Parathyroid adenoma (tissue), 2 donors: ENCODE measurements around the gene SRSF2.

ENCODE experiments used
- H2AFZ ChIP-seq: fragments of 300-600 bp; sonication (generic); one replicate; pipeline ENCODE4 v1.7.0; 2017; ENCODE audit warnings: antibody characterized with exemption, mild to moderate bottlenecking
- H3K27ac ChIP-seq: fragments of 300-600 bp; sonication (generic); one replicate; pipeline ENCODE4 v1.7.0; 2017
- H3K27me3 ChIP-seq: fragments of 300-600 bp; sonication (generic); one replicate; pipeline ENCODE4 v1.7.0; 2017; ENCODE audit warnings: low read length; ENCODE audit not compliant: control insufficient read depth, insufficient read depth
- H3K36me3 ChIP-seq: fragments of 300-600 bp; sonication (generic); one replicate; pipeline ENCODE4 v1.7.0; 2017; ENCODE audit warnings: low read length; ENCODE audit not compliant: control insufficient read depth, insufficient read depth
- H3K4me1 ChIP-seq: fragments of 300-600 bp; sonication (generic); one replicate; pipeline ENCODE4 v1.7.0; 2017; ENCODE audit warnings: control low read depth
- H3K4me2 ChIP-seq: fragments of 300-600 bp; sonication (generic); one replicate; pipeline ENCODE4 v1.7.0; 2017; ENCODE audit warnings: low read length
- H3K4me3 ChIP-seq: fragments of 300-600 bp; sonication (generic); one replicate; pipeline ENCODE4 v1.7.0; 2017; ENCODE audit warnings: low read depth, low read length
- H3K79me2 ChIP-seq: fragments of 300-600 bp; sonication (generic); one replicate; pipeline ENCODE4 v1.7.0; 2017; ENCODE audit warnings: control low read depth
- H3K9ac ChIP-seq: fragments of 300-600 bp; sonication (generic); one replicate; pipeline ENCODE4 v1.7.0; 2017; ENCODE audit warnings: mild to moderate bottlenecking
- H3K9me3 ChIP-seq: fragments of 300-600 bp; sonication (generic); one replicate; pipeline ENCODE4 v1.7.0; 2017; ENCODE audit warnings: low read length; ENCODE audit not compliant: control insufficient read depth
- TF ChIP-seq, protein P1 (sequence below): fragments of 300-600 bp; sonication (generic); IDR thresholded peaks from one replicate; pipeline ENCODE4 v1.7.0; 2017; ENCODE audit warnings: antibody characterized with exemption, mild to moderate bottlenecking
- donor health status: primary hyperparathyroidism.

Gene SRSF2, protein sequence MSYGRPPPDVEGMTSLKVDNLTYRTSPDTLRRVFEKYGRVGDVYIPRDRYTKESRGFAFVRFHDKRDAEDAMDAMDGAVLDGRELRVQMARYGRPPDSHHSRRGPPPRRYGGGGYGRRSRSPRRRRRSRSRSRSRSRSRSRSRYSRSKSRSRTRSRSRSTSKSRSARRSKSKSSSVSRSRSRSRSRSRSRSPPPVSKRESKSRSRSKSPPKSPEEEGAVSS

DNA sequence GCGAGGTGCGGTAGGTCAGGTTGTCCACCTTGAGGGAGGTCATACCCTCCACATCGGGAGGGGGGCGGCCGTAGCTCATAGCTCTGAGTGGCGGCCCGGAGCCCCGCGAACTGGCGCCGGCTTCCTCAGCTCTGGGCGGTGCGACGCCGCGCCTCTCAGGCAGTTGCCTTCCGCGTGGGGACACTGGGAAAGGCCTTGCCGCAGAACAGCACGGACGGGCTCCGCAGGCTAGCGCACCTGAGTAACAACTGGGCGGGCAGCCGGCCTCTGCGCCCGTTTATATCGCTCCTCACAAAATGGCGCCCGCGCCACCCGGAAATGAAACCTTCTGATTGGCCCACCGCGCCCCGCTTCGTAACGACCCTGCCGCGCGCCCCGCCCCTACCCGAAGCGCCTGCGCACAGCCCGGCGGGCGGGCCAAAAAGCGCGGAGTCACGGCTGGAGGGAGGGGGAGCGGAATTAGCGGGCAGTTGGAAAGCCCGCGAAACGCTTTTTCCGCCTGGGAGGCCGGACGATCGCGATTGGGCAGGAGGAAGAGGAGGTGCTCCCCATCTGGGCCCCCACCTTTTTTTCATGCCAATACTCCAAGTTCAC lies at the start of gene SRSF2:
Gene SRSF2, minus strand, starts transcription at position 250 of the 594 bp plus-strand sequence. Its CDS starts 171 bp downstream, at position 79.
- peak within 1 kb of the TSS; percentile 94 for H3K27ac ChIP-seq
- H3K9ac ChIP-seq = peak within 1 kb of the TSS; percentile 95
- H3K9me3 ChIP-seq = no peaks in the 10 kb centered on the region
- TF ChIP-seq, protein P1, sequence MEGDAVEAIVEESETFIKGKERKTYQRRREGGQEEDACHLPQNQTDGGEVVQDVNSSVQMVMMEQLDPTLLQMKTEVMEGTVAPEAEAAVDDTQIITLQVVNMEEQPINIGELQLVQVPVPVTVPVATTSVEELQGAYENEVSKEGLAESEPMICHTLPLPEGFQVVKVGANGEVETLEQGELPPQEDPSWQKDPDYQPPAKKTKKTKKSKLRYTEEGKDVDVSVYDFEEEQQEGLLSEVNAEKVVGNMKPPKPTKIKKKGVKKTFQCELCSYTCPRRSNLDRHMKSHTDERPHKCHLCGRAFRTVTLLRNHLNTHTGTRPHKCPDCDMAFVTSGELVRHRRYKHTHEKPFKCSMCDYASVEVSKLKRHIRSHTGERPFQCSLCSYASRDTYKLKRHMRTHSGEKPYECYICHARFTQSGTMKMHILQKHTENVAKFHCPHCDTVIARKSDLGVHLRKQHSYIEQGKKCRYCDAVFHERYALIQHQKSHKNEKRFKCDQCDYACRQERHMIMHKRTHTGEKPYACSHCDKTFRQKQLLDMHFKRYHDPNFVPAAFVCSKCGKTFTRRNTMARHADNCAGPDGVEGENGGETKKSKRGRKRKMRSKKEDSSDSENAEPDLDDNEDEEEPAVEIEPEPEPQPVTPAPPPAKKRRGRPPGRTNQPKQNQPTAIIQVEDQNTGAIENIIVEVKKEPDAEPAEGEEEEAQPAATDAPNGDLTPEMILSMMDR = no peak
- no peaks in the 10 kb centered on the region for H3K27me3 ChIP-seq
- H2AFZ ChIP-seq = peak within 1 kb of the TSS; percentile 75
- H3K79me2 ChIP-seq = peaks cover 13% of the 10 kb centered on the region
- H3K36me3 ChIP-seq = no peaks in the 10 kb centered on the region
- H3K4me3 ChIP-seq = peak within 1 kb of the TSS; percentile 97
- peaks cover 15% of the 10 kb centered on the region for H3K4me1 ChIP-seq
- peak within 1 kb of the TSS; percentile 100 for H3K4me2 ChIP-seq

DNA sequence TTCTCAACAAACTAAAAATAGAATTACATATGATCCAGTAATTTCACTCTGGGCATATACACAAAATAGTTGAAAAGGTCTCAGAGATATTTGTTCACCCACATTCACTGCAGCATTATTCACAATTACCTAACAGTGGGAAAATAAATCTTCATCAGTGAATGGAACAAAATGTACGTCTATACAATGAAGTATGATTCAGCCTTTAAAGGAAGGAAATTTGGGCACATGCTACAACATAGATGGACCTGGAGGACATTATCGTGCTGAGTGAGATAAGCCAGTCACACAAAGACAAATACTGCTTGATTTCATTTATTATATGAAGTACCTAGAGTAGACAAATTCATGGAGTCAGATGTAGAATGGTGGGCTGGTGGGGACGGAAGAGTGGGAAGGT lies 47.8 kb upstream of the SRSF2 start:
- Histone ChIP-seq H3K36me3 (no peaks in the 10 kb centered on the region), H3K4me2 (no peak overlapping the region), H3K4me1 (peaks cover 5% of the 10 kb centered on the region), H3K9ac (no peak overlapping the region), H3K27me3 (no peaks in the 10 kb centered on the region), H3K79me2 (no peaks in the 10 kb centered on the region), H3K27ac (no peak overlapping the region), H3K9me3 (no peaks in the 10 kb centered on the region), H3K4me3 (no peak overlapping the region), H2AFZ (no peak overlapping the region)
- TF ChIP-seq, protein P1 = no peak

DNA sequence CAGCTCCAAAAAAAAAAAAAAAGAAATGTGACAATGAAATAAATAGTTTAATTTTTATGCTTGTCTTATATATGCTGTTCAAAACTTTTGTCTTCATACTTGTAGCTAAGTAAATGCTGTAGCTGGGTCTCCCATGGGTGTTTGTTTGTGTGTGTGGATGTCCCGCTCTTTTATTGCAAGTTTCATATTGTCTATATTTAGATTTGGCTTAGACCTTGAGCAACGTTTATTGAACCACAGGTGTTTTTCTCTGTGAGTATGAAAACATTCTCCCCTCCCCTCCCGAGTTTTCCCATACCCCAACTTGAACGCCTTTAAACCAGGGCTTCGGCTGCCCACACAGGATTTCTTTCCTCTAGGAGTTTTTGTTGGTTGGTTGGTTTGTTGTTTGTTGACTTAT lies 46.0 kb upstream of the SRSF2 start:
- Histone ChIP-seq H3K4me3 (no peak overlapping the region), H3K36me3 (no peaks in the 10 kb centered on the region), H3K27ac (no peak overlapping the region), H2AFZ (no peak overlapping the region), H3K4me1 (no peaks in the 10 kb centered on the region), H3K27me3 (no peaks in the 10 kb centered on the region), H3K4me2 (no peak overlapping the region), H3K9me3 (no peaks in the 10 kb centered on the region), H3K79me2 (no peaks in the 10 kb centered on the region), H3K9ac (no peak overlapping the region)
- TF ChIP-seq, protein P1 = no peak

DNA sequence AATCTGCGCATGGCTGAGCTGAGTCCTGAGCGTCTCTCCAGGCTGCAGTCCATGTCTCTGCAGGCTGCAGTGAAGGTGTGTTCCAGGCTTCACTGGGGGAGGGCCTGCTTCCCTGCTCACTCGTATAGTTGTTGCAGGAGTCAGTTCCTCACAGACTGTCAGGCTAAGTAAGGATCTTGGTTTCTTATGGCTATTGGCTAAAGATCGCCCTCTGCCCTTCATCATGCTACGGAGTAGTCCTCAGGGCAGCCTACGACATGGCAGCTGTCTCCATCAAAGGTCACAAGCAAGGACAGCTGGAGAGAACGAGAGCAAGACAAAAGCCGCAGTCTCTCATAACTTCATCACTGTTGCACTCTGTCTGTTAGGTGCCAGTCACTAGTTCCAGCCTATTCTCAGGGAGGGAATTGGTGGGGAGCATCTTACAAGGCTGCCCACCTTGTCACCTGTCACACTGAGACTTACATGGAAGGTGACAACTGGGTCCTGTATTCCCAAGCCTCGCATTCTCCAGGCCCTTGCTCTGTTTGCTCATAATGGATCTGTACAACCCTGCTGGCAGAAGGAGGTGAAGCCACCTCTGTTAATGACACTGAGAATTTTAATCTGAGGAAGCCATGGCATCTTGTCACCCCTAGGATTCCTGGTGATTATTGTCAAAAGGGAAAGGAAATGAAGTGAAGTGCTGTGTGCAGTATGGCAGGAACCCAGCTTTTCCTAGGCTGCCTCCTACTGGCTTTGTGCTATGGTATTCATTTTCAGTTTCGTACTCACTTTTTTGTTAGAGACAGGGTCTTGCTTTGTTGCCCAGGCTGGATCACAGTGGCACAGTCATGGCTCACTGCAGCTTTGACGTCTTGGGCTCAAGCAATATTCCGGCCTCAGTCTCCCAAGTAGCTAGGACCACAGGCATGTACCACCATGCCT lies 44.2 kb upstream of the SRSF2 start:
- TF ChIP-seq, protein P1 = no peak
- H3K4me1 ChIP-seq = no peaks in the 10 kb centered on the region
- no peaks in the 10 kb centered on the region for H3K36me3 ChIP-seq

More for the DNA sequence above, 44.2 kb upstream of the SRSF2 start:
- Histone ChIP-seq H3K4me2 (no peak overlapping the region), H3K27me3 (no peaks in the 10 kb centered on the region), H3K27ac (no peak overlapping the region), H3K79me2 (no peaks in the 10 kb centered on the region), H3K4me3 (no peak overlapping the region), H2AFZ (no peak overlapping the region), H3K9ac (no peak overlapping the region), H3K9me3 (no peaks in the 10 kb centered on the region)
